Measurements from ENCODE around the gene SLC30A1. TPM values are rescaled to one million over a fixed set of nuclear protein-coding genes. Genes with fewer than 3 reads are reported as not detected.

SLC30A1 gene
- total RNA-seq, 1 donor from 2014 or later = 7.1 TPM

DNA sequence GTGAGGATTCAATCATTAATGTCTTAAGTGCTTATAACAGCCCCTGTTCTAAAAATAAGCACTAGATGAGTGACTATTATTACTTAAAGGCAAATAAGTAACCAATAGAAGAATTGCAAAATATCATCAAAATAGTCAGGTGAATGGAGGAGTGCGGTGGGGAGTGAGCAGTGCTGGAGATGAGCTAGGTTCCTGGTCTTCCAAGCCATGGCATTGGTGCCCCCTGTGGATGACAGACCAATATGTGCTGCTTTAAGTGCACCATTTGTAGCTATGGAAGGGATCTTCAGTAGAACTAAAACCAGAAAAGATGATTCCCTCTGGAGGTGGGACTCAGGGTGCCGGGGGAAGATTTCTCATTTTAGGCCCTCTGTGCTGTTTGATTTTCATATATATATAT is 46.1 kb upstream of the SLC30A1 start:
- Mint-ChIP-seq H3K36me3 (no peaks in the 10 kb centered on the region), H3K27me3 (ENCODE audit: insufficient read depth, low read depth) (peaks cover 12% of the 10 kb centered on the region), H3K4me1 (peaks cover 7% of the 10 kb centered on the region), H3K4me3 (no peak overlapping the region), H3K27ac (no peak overlapping the region), H3K9me3 (no peaks in the 10 kb centered on the region)
- Histone ChIP-seq H3K27me3 (no peaks in the 10 kb centered on the region), H3K27ac (no peak overlapping the region), H3K79me2 (ENCODE audit: low read depth) (no peaks in the 10 kb centered on the region), H3K36me3 (no peaks in the 10 kb centered on the region), H3K9me3 (ENCODE audit: low read depth) (no peaks in the 10 kb centered on the region), H2AFZ (replicated peaks) (no peak overlapping the region), H3K4me3 (no peak overlapping the region), H3F3A (ENCODE audit: low read depth) (peaks cover 7% of the 10 kb centered on the region), H3K9ac (no peak overlapping the region), H3K4me2 (no peak overlapping the region), H4K20me1 (ENCODE audit: low read depth) (no peaks in the 10 kb centered on the region), H3K4me1 (peaks cover 10% of the 10 kb centered on the region)
- TF ChIP-seq, protein P1, sequence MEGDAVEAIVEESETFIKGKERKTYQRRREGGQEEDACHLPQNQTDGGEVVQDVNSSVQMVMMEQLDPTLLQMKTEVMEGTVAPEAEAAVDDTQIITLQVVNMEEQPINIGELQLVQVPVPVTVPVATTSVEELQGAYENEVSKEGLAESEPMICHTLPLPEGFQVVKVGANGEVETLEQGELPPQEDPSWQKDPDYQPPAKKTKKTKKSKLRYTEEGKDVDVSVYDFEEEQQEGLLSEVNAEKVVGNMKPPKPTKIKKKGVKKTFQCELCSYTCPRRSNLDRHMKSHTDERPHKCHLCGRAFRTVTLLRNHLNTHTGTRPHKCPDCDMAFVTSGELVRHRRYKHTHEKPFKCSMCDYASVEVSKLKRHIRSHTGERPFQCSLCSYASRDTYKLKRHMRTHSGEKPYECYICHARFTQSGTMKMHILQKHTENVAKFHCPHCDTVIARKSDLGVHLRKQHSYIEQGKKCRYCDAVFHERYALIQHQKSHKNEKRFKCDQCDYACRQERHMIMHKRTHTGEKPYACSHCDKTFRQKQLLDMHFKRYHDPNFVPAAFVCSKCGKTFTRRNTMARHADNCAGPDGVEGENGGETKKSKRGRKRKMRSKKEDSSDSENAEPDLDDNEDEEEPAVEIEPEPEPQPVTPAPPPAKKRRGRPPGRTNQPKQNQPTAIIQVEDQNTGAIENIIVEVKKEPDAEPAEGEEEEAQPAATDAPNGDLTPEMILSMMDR (IDR thresholded peaks at IDR 0.05) = no peak
- TF ChIP-seq EZH2 (IDR thresholded peaks at IDR 0.05) = no peak
- TF ChIP-seq EZH2phosphoT487 (IDR thresholded peaks at IDR 0.05) = no peak
- DNase-seq (ENCODE audit: low spot score) = no peak

GRCh38 chr1:211623515-211623914 is 44.6 kb upstream of the SLC30A1 start:
- Histone ChIP-seq H3F3A (ENCODE audit: low read depth) (peaks cover 7% of the 10 kb centered on the region), H3K79me2 (ENCODE audit: low read depth) (no peaks in the 10 kb centered on the region), H2AFZ (replicated peaks) (no peak overlapping the region), H3K36me3 (no peaks in the 10 kb centered on the region), H3K9me3 (ENCODE audit: low read depth) (no peaks in the 10 kb centered on the region), H3K9ac (no peak overlapping the region), H3K4me1 (peaks cover 3% of the 10 kb centered on the region), H3K27me3 (no peaks in the 10 kb centered on the region), H3K4me3 (no peak overlapping the region), H4K20me1 (ENCODE audit: low read depth) (no peaks in the 10 kb centered on the region), H3K4me2 (no peak overlapping the region), H3K27ac (no peak overlapping the region)
- DNase-seq (ENCODE audit: low spot score) = no peak
- Mint-ChIP-seq H3K9me3 (no peaks in the 10 kb centered on the region), H3K27me3 (ENCODE audit: insufficient read depth, low read depth) (peaks cover 13% of the 10 kb centered on the region), H3K4me3 (no peak overlapping the region), H3K36me3 (no peaks in the 10 kb centered on the region), H3K27ac (no peak overlapping the region), H3K4me1 (peaks cover 3% of the 10 kb centered on the region)
- no peak for TF ChIP-seq EZH2 (IDR thresholded peaks at IDR 0.05)
- TF ChIP-seq, protein P1 (IDR thresholded peaks at IDR 0.05) = no peak
- TF ChIP-seq EZH2phosphoT487 (IDR thresholded peaks at IDR 0.05) = no peak

- peaks cover 11% of the 10 kb centered on the region for H3K27me3 Mint-ChIP-seq (ENCODE audit: insufficient read depth, low read depth)
Observed at GRCh38 chr1:211621447-211622198, 42.7 kb upstream of the SLC30A1 start.

More at GRCh38 chr1:211621447-211622198, 42.7 kb upstream of the SLC30A1 start:
- DNase-seq (ENCODE audit: low spot score) = no peak
- Histone ChIP-seq H3K27ac (no peak overlapping the region), H3K4me3 (no peak overlapping the region), H3K79me2 (ENCODE audit: low read depth) (no peaks in the 10 kb centered on the region), H3K4me2 (no peak overlapping the region), H3K9ac (no peak overlapping the region), H3K36me3 (no peaks in the 10 kb centered on the region), H3F3A (ENCODE audit: low read depth) (peaks cover 3% of the 10 kb centered on the region), H3K9me3 (ENCODE audit: low read depth) (no peaks in the 10 kb centered on the region), H3K4me1 (no peaks in the 10 kb centered on the region), H2AFZ (replicated peaks) (no peak overlapping the region), H4K20me1 (ENCODE audit: low read depth) (no peaks in the 10 kb centered on the region), H3K27me3 (no peaks in the 10 kb centered on the region)
- Mint-ChIP-seq H3K9me3 (no peaks in the 10 kb centered on the region), H3K4me1 (no peaks in the 10 kb centered on the region), H3K4me3 (no peak overlapping the region), H3K36me3 (no peaks in the 10 kb centered on the region), H3K27ac (no peak overlapping the region)
- TF ChIP-seq EZH2 (IDR thresholded peaks at IDR 0.05) (no peak), EZH2phosphoT487 (IDR thresholded peaks at IDR 0.05) (no peak)
- TF ChIP-seq, protein P1 (IDR thresholded peaks at IDR 0.05) = no peak
